OCI-LY3 (cell line): ENCODE measurements around the gene DDAH2.

Experiments used
- CTCF ChIP-seq: fragments of 200-600, 300-600 bp; sonication (generic); IDR thresholded peaks from 2 replicates; pipeline ENCODE4 v1.5.1; 2014; ENCODE audit warnings: antibody characterized with exemption, low read length, low read depth
- EZH2phosphoT487 ChIP-seq: fragments of 200-600 bp; shearing (Covaris generic); IDR thresholded peaks from 2 replicates; pipeline ENCODE4 v1.6.1; 2018; ENCODE audit warnings: antibody characterized with exemption, mixed run types, low read depth

- TF ChIP-seq CTCF (no peak), EZH2phosphoT487 (no peak)
Observed at GRCh38 chr6:31752739-31753319, 23.7 kb upstream of the DDAH2 start.
